Gastroesophageal sphincter (tissue), 4 donors: ENCODE data around the gene ABCA4. TPM values are rescaled to one million over a fixed set of nuclear protein-coding genes. Genes with fewer than 3 reads are reported as not detected.

Source experiments
- ATAC-seq: fragments of 150-250 bp; one replicate; pipeline ENCODE4 v1.9.1; 2016; ENCODE audit warnings: mild to moderate bottlenecking, moderate library complexity
- H3K27ac ChIP-seq, 4 donors: fragments of 200-600 bp; sonication (generic) in 3 of 4; 1 replicate in 3 of 4; 2 replicates in 1 of 4; pipeline ENCODE4 v1.5.1; 2016 to 2019
- H3K27me3 ChIP-seq: fragments of 200-600 bp; sonication (generic); one replicate; pipeline ENCODE4 v1.5.1; 2019
- H3K36me3 ChIP-seq, 2 donors: fragments of 200-600 bp; sonication (generic); one replicate each; pipeline ENCODE4 v1.5.1; 2019; ENCODE audit warnings: control low read depth in 1 of 2
- H3K4me1 ChIP-seq, 3 donors: fragments of 200-600 bp; sonication (generic); 1 replicate in 2 of 3; 2 replicates in 1 of 3; pipeline ENCODE4 v1.5.1; 2016 to 2019; ENCODE audit warnings: control low read depth in 2 of 3
- H3K4me3 ChIP-seq, 2 donors: fragments of 200-600 bp; sonication (generic); one replicate each; pipeline ENCODE4 v1.5.1; 2019; ENCODE audit warnings: mild to moderate bottlenecking in 1 of 2, moderate library complexity in 1 of 2
- H3K9me3 ChIP-seq, 3 donors: fragments of 200-600 bp; sonication (generic); one replicate each; pipeline ENCODE4 v1.5.1; 2017 to 2019; ENCODE audit warnings: control low read depth in 2 of 3
- EP300 ChIP-seq: sonication (generic); formaldehyde crosslinking; IDR thresholded peaks from one replicate; pipeline ENCODE4 v1.6.1; 2017; ENCODE audit warnings: antibody characterized with exemption, mild to moderate bottlenecking
- POLR2A ChIP-seq, 2 donors: fragments of 450-650 bp; IDR thresholded peaks; one replicate each; pipeline ENCODE4 v1.6.1; 2017; ENCODE audit warnings: antibody characterized with exemption in 2 of 2, mild to moderate bottlenecking in 2 of 2, moderate library complexity in 1 of 2
- POLR2AphosphoS5 ChIP-seq: sonication (generic); formaldehyde crosslinking; IDR thresholded peaks from one replicate; pipeline ENCODE4 v1.6.1; 2017; ENCODE audit warnings: antibody characterized with exemption
- WGBS, 2 donors: methylation state at CpG; one replicate each; pipeline ENCODE4 v1.1.5; 2018; ENCODE audit warnings: low coverage in 1 of 2; 5-methylcytosine and 5-hydroxymethylcytosine counted together
- total RNA-seq, 4 donors: library from RNA; depleted of rRNA; stranded (reverse); fragments of >200 nt; gene quantifications; one replicate each; pipeline ENCODE4 v1.1.0, GENCODE V29; 2016
- TF ChIP-seq, protein P1 (sequence below), 4 experiments: fragments of 200-600 bp in 2 of 4; fragments of 450-650 bp in 2 of 4; sonication (generic) in 1 of 4; IDR thresholded peaks; one replicate each; pipeline ENCODE4 v1.5.1; 2017 to 2019; ENCODE audit warnings: antibody characterized with exemption in 4 of 4, mild to moderate bottlenecking in 2 of 4, moderate library complexity in 2 of 4

ABCA4 gene
- total RNA-seq, 4 donors from 2014 or later = 0.19 to 0.27 TPM; not detected in 2

- ATAC-seq = no peak
- no peaks in the 10 kb centered on the region for H3K9me3 ChIP-seq
- no peak overlapping the region for H3K4me3 ChIP-seq
- H3K27ac ChIP-seq = no peak overlapping the region
- H3K27me3 ChIP-seq = no peaks in the 10 kb centered on the region
- H3K4me1 ChIP-seq = peaks cover 0 to 22% (median 12%) of the 10 kb centered on the region in 3 donors
- TF ChIP-seq, protein P1, sequence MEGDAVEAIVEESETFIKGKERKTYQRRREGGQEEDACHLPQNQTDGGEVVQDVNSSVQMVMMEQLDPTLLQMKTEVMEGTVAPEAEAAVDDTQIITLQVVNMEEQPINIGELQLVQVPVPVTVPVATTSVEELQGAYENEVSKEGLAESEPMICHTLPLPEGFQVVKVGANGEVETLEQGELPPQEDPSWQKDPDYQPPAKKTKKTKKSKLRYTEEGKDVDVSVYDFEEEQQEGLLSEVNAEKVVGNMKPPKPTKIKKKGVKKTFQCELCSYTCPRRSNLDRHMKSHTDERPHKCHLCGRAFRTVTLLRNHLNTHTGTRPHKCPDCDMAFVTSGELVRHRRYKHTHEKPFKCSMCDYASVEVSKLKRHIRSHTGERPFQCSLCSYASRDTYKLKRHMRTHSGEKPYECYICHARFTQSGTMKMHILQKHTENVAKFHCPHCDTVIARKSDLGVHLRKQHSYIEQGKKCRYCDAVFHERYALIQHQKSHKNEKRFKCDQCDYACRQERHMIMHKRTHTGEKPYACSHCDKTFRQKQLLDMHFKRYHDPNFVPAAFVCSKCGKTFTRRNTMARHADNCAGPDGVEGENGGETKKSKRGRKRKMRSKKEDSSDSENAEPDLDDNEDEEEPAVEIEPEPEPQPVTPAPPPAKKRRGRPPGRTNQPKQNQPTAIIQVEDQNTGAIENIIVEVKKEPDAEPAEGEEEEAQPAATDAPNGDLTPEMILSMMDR (IDR thresholded peaks at IDR 0.05) = no peak
- TF ChIP-seq EP300 (no peak), POLR2AphosphoS5 (no peak), POLR2A (IDR thresholded peaks at IDR 0.05) (no peak)
- no peaks in the 10 kb centered on the region for H3K36me3 ChIP-seq
- WGBS, 2 donors = 91 to 95% methylated on average over 1 of the region's 1 CpG
These were observed 139.7 kb downstream of the ABCA4 start for GRCh38 chr1:93981274-93981667.

GRCh38 chr1:93980320-93981273 is 140.4 kb downstream of the ABCA4 start:
- no peak for TF ChIP-seq EP300
- TF ChIP-seq, protein P1 (IDR thresholded peaks at IDR 0.05) = no peak
- no peak for TF ChIP-seq POLR2A (IDR thresholded peaks at IDR 0.05)
- no peak for TF ChIP-seq POLR2AphosphoS5

GRCh38 chr1:93979718-93980319 is 141.1 kb downstream of the ABCA4 start:
- no peak overlapping the region for H3K4me3 ChIP-seq
- H3K9me3 ChIP-seq = no peaks in the 10 kb centered on the region
- peaks cover 0 to 22% (median 12%) of the 10 kb centered on the region in 3 donors for H3K4me1 ChIP-seq
- H3K27me3 ChIP-seq = no peaks in the 10 kb centered on the region
- peak; percentile 65 for ATAC-seq
- 10 to 15% methylated on average over 1 to 3 of the region's 4 CpGs for WGBS, 2 donors
- peak; percentile 91 for TF ChIP-seq POLR2AphosphoS5
- TF ChIP-seq POLR2A (IDR thresholded peaks at IDR 0.05) = no peak
- TF ChIP-seq EP300 = no peak
- TF ChIP-seq, protein P1 (IDR thresholded peaks at IDR 0.05) = no peak
- no peaks in the 10 kb centered on the region for H3K36me3 ChIP-seq
- H3K27ac ChIP-seq = peak overlapping the region in 3 of 4 donors; percentile 50 to 63 (median 52)

More at GRCh38 chr1:93980320-93981273, 140.4 kb downstream of the ABCA4 start:
- H3K27ac ChIP-seq = peak overlapping the region in 3 of 4 donors; percentile 50 to 63 (median 52)
- no peaks in the 10 kb centered on the region for H3K27me3 ChIP-seq
- whole genome bisulfite sequencing, 2 donors = 78 to 89% methylated on average over 8 to 9 of the region's 10 CpGs
- ATAC-seq = no peak
- no peak overlapping the region for H3K4me3 ChIP-seq
- H3K9me3 ChIP-seq = no peaks in the 10 kb centered on the region
- no peaks in the 10 kb centered on the region for H3K36me3 ChIP-seq
- peaks cover 0 to 22% (median 12%) of the 10 kb centered on the region in 3 donors for H3K4me1 ChIP-seq

DNA sequence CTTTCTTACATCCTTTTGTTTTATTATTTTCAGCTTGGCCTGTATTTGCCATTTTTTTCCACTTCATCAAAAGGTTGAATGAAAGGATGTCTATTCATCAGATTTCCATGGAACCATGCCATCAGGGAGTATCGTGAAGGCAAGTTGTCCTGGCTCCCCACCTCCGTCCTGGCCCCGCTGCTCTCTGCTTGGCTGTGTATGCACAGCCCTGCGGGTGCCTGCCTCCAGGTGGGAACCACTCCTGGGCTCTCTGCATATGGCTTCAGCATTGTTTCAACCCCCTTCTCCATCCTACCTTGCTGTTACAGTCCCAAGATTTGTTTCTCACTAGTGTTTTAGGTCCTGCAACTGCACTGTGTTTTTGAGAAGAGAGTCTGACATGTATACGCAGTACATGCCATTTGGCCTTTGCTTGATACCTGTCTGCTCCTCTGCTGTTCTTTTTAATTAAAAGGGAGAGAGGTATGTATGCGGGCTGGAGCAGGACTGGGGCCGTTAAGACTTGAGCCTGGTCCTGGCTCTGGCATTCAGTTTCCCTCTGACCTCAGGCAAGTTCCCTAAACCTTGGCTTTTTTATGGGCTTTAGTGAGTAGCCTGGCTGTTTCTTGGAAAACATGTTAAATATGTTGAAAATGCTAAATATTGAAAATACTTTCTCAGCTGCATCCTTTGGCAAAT is 141.8 kb downstream of the ABCA4 start:
- 44 to 65% methylated on average over 4 to 7 of the region's 7 CpGs for WGBS, 2 donors
- Histone ChIP-seq H3K4me3 (no peak overlapping the region), H3K9me3 (no peaks in the 10 kb centered on the region), H3K27ac (peak overlapping the region in 1 of 4 donors; percentile 41), H3K36me3 (no peaks in the 10 kb centered on the region), H3K4me1 (peaks cover 0 to 22% (median 12%) of the 10 kb centered on the region in 3 donors), H3K27me3 (no peaks in the 10 kb centered on the region)
- TF ChIP-seq, protein P1 (IDR thresholded peaks at IDR 0.05) = no peak
- no peak for TF ChIP-seq EP300
- TF ChIP-seq POLR2AphosphoS5 = no peak
- no peak for TF ChIP-seq POLR2A (IDR thresholded peaks at IDR 0.05)
- no peak for ATAC-seq
